Measurements from ENCODE around the gene CNTROB. TPM values are rescaled to one million over a fixed set of nuclear protein-coding genes. Genes with fewer than 3 reads are reported as not detected.
A peak's percentile ranks its signal among the peaks of the same experiment; 100 is the strongest.

The CNTROB gene
- total and polyA plus RNA-seq, 2 donors (not counting 1 experiment from before 2014, with no cell fraction given): 23.1 to 34.8 TPM

DNA sequence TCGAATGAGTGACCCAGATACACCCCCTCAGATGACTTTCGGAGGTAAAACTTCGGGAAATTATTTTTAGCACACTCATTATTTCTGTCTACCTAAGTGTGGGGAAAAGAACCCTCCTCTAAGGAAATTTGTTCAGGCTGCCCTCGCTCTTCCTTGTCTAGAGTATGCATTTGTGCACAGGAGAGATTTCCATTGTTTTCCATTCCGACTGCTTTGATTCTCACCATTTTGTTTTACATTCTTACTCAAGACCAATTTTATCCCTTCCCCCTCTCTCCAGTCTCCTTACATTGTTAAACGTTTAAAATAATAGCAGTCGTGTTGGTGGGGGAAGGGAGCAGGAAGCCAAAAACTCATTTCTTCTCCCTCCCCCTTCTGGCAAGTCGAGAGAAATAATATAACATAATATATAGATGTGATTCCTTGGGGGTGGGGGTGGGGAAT, 44.9 kb upstream of the CNTROB start:
- Mint-ChIP-seq H3K4me3 (no peak overlapping the region), H3K27ac (no peak overlapping the region), H3K9me3 (ENCODE audit: insufficient read depth) (no peaks in the 10 kb centered on the region), H3K27me3 (no peaks in the 10 kb centered on the region), H3K4me1 (peaks cover 3% of the 10 kb centered on the region)
- Histone ChIP-seq H3K79me2 (ENCODE audit: control insufficient read depth, insufficient read depth, low read length) (peaks cover 14% of the 10 kb centered on the region), H3K36me3 (replicated peaks in 1 of 2; ENCODE audit: control extremely low read depth in 1 of 2, control insufficient read depth in 1 of 2, extremely low read depth in 1 of 2, insufficient read depth in 2 of 2, low read length in 1 of 2) (peaks cover 0 to 8% of the 10 kb centered on the region in 2 experiments), H3K9ac (ENCODE audit: low read length) (peak overlapping the region; percentile 68), H4K20me1 (ENCODE audit: control insufficient read depth, insufficient read depth, low read length, poor library complexity, severe bottlenecking) (no peaks in the 10 kb centered on the region), H3K27ac (ENCODE audit: low read length in 2 of 2) (peak overlapping the region; percentile 46 to 68), H3K9me3 (ENCODE audit: control extremely low read depth in 1 of 3, control insufficient read depth in 2 of 3, insufficient read depth in 1 of 3, low read length in 2 of 3) (no peaks in the 10 kb centered on the region), H3K27me3 (replicated peaks in 1 of 4; ENCODE audit: control extremely low read depth in 1 of 4, control insufficient read depth in 3 of 4, insufficient read depth in 4 of 4, low read length in 3 of 4) (no peaks in the 10 kb centered on the region), H3K4me3 (ENCODE audit: control extremely low read depth in 1 of 5, extremely low read depth in 1 of 5, insufficient read depth in 1 of 5, low read depth in 2 of 5, low read length in 4 of 5) (peak overlapping the region; percentile 65 to 95 (median 79)), H3K4me1 (ENCODE audit: control insufficient read depth in 2 of 2, insufficient read depth in 2 of 2, low read length in 2 of 2) (peaks cover 20 to 38% of the 10 kb centered on the region in 2 donors), H3K4me2 (replicated peaks; ENCODE audit: low read depth, low read length, poor library complexity, severe bottlenecking) (peak overlapping the region; percentile 86), H2AFZ (ENCODE audit: insufficient read depth, low read depth, low read length, poor library complexity, severe bottlenecking) (peak overlapping the region; percentile 69)
- intact Hi-C loops (cut with micrococcal nuclease): loop anchor here (1.0 to 10.0 kb wide), 4 partner anchors 28 to 142 kb away; partner anchors contain the start of gene CNTROB
- CTCF ChIA-PET: interaction anchor here (1.4 kb wide), 2 partner anchors 28 to 102 kb away, joined by 3 read pairs; partner anchors contain the start of gene RNF227
- no peak for ATAC-seq (ENCODE audit: low read depth)
- no CpG with 5 or more reads among the region's 8 CpGs for WGBS (ENCODE audit: insufficient coverage)
- DNase-seq: no peak
- no peak for TF ChIP-seq EZH2 (IDR thresholded peaks at IDR 0.05; ENCODE audit: borderline replicate concordance, insufficient read depth, low read depth, low read length, poor library complexity, severe bottlenecking)
- TF ChIP-seq, protein P1, sequence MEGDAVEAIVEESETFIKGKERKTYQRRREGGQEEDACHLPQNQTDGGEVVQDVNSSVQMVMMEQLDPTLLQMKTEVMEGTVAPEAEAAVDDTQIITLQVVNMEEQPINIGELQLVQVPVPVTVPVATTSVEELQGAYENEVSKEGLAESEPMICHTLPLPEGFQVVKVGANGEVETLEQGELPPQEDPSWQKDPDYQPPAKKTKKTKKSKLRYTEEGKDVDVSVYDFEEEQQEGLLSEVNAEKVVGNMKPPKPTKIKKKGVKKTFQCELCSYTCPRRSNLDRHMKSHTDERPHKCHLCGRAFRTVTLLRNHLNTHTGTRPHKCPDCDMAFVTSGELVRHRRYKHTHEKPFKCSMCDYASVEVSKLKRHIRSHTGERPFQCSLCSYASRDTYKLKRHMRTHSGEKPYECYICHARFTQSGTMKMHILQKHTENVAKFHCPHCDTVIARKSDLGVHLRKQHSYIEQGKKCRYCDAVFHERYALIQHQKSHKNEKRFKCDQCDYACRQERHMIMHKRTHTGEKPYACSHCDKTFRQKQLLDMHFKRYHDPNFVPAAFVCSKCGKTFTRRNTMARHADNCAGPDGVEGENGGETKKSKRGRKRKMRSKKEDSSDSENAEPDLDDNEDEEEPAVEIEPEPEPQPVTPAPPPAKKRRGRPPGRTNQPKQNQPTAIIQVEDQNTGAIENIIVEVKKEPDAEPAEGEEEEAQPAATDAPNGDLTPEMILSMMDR (IDR thresholded peaks at IDR 0.05): no peak
- POLR2A ChIA-PET: interaction anchor here (1.4 kb wide), 1 partner anchor 30 kb away, joined by 8 read pairs; the partner anchor contains the start of gene NAA38

DNA sequence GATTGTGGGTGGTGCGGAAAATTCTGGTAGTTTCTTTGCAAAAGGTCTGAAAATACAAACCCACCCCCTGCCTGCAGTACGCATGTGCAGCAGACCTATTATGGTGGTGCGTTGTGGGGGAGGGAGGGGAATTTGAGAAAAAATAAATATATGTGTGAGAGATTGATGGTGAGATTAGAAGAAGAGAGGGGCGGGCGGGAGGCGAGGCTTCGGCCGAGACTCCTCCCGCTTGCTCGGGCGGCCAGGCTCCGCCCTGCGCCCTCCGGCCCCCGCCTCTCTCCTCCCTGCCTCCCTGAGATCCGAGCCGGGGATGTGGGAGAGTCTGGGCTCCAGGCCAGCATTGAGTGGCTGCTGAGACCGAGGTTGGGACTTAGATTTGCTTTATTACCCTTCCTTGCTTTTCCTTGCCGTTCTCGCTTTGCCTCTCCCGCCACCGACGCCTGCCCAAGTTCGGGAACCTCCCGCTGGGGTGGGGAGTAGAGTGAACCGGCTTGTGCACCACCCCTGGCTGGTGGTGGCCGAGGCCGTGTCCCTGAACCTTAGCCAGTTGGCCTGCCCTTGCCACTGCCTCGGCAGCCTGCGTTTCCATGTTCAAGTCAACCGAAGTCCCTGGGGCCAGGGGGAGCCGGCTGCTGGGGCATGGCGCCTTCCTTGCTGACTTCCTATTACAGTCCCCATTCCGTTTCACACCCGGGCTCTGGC, 44.4 kb upstream of the CNTROB start:
- peak overlapping the region; percentile 65 to 95 (median 79) for H3K4me3 ChIP-seq (ENCODE audit: control extremely low read depth in 1 of 5, extremely low read depth in 1 of 5, insufficient read depth in 1 of 5, low read depth in 2 of 5, low read length in 4 of 5)
- H2AFZ ChIP-seq (ENCODE audit: insufficient read depth, low read depth, low read length, poor library complexity, severe bottlenecking): peak overlapping the region; percentile 93
- POLR2A ChIA-PET: no interaction called here

More for the DNA sequence above, 44.4 kb upstream of the CNTROB start:
- Mint-ChIP-seq H3K9me3 (ENCODE audit: insufficient read depth) (no peaks in the 10 kb centered on the region), H3K27me3 (no peaks in the 10 kb centered on the region), H3K4me3 (no peak overlapping the region), H3K27ac (no peak overlapping the region), H3K4me1 (peaks cover 3% of the 10 kb centered on the region)
- WGBS (ENCODE audit: insufficient coverage): under 1% methylated on average over 29 of the region's 35 CpGs
- Histone ChIP-seq H3K4me1 (ENCODE audit: control insufficient read depth in 2 of 2, insufficient read depth in 2 of 2, low read length in 2 of 2) (peaks cover 19 to 36% of the 10 kb centered on the region in 2 donors), H3K27me3 (replicated peaks in 1 of 4; ENCODE audit: control extremely low read depth in 1 of 4, control insufficient read depth in 3 of 4, insufficient read depth in 4 of 4, low read length in 3 of 4) (no peaks in the 10 kb centered on the region), H4K20me1 (ENCODE audit: control insufficient read depth, insufficient read depth, low read length, poor library complexity, severe bottlenecking) (no peaks in the 10 kb centered on the region), H3K4me2 (replicated peaks; ENCODE audit: low read depth, low read length, poor library complexity, severe bottlenecking) (peak overlapping the region; percentile 86), H3K79me2 (ENCODE audit: control insufficient read depth, insufficient read depth, low read length) (peaks cover 14% of the 10 kb centered on the region), H3K9ac (ENCODE audit: low read length) (peak overlapping the region; percentile 68), H3K9me3 (ENCODE audit: control extremely low read depth in 1 of 3, control insufficient read depth in 2 of 3, insufficient read depth in 1 of 3, low read length in 2 of 3) (no peaks in the 10 kb centered on the region), H3K27ac (ENCODE audit: low read length in 2 of 2) (peak overlapping the region; percentile 46 to 68), H3K36me3 (replicated peaks in 1 of 2; ENCODE audit: control extremely low read depth in 1 of 2, control insufficient read depth in 1 of 2, extremely low read depth in 1 of 2, insufficient read depth in 2 of 2, low read length in 1 of 2) (peaks cover 0 to 8% of the 10 kb centered on the region in 2 experiments)
- no peak for TF ChIP-seq EZH2 (IDR thresholded peaks at IDR 0.05; ENCODE audit: borderline replicate concordance, insufficient read depth, low read depth, low read length, poor library complexity, severe bottlenecking)
- TF ChIP-seq, protein P1 (IDR thresholded peaks at IDR 0.05): no peak
- DNase-seq: peak; percentile 86
- ATAC-seq (ENCODE audit: low read depth): peak; percentile 75
- intact Hi-C loops (cut with micrococcal nuclease): loop anchor here (1.0 to 10.0 kb wide), 5 partner anchors 28 to 143 kb away; partner anchors contain the start of genes CNTROB and NAA38
- CTCF ChIA-PET: no interaction called here
